HPDE6-E6E7 (cell line): Measurements from ENCODE around the gene SFTA2.
"Not testable (repeated sequence)": the region's sequence is repeated elsewhere in the genome, so short reads cannot be mapped to it uniquely, and the experiment has no call there.

Experiments
- DNase-seq: peaks from one replicate; pipeline ENCODE4 v3.0.0; 2011; ENCODE audit warnings: missing footprints; ENCODE audit errors: extremely low spot score

Gene SFTA2

GRCh38 chr6:30931969-30932645, at the start of gene SFTA2:
Gene SFTA2, minus strand, starts transcription at chr6:30932170. Its CDS starts 74 bp downstream, at chr6:30932096.
- DNase-seq, result no peak

- no peak for DNase-seq
Measured at GRCh38 chr6:30979690-30980089, 47.7 kb upstream of the SFTA2 start.

- DNase-seq, result no peak
Measured at GRCh38 chr6:30979141-30979540, 47.2 kb upstream of the SFTA2 start.

GRCh38 chr6:30974490-30975252, 42.7 kb upstream of the SFTA2 start:
- no peak for DNase-seq

GRCh38 chr6:30972816-30973215, 40.8 kb upstream of the SFTA2 start:
- DNase-seq, result no peak

- DNase-seq, result no peak
Measured at GRCh38 chr6:30970946-30971345, 39.0 kb upstream of the SFTA2 start.

- not testable (repeated sequence) for DNase-seq
Measured at GRCh38 chr6:30969171-30969570, 37.2 kb upstream of the SFTA2 start.

GRCh38 chr6:30966154-30966553, 34.2 kb upstream of the SFTA2 start:
- DNase-seq, result no peak

GRCh38 chr6:30965140-30965601, 33.2 kb upstream of the SFTA2 start:
- DNase-seq, result no peak

GRCh38 chr6:30964075-30964474, 32.1 kb upstream of the SFTA2 start:
- no peak for DNase-seq

- no peak for DNase-seq
Measured at GRCh38 chr6:30963641-30964040, 31.7 kb upstream of the SFTA2 start.

GRCh38 chr6:30962716-30963115, 30.7 kb upstream of the SFTA2 start:
- no peak for DNase-seq

- DNase-seq, result no peak
Measured at GRCh38 chr6:30960907-30961673, 29.1 kb upstream of the SFTA2 start.

- DNase-seq, result no peak
Measured at GRCh38 chr6:30957716-30958115, 25.7 kb upstream of the SFTA2 start.

- DNase-seq, result no peak
Measured at GRCh38 chr6:30955367-30956042, 23.5 kb upstream of the SFTA2 start.

- DNase-seq, result no peak
Measured at GRCh38 chr6:30954631-30955366, 22.8 kb upstream of the SFTA2 start.

- no peak for DNase-seq
Measured at GRCh38 chr6:30951907-30952469, 20.0 kb upstream of the SFTA2 start.

- DNase-seq, result no peak
Measured at GRCh38 chr6:30948811-30949210, 16.8 kb upstream of the SFTA2 start.

GRCh38 chr6:30947231-30947630, 15.3 kb upstream of the SFTA2 start:
- no peak for DNase-seq

GRCh38 chr6:30945281-30945680, 13.3 kb upstream of the SFTA2 start:
- no peak for DNase-seq

- no peak for DNase-seq
Measured at GRCh38 chr6:30944051-30944450, 12.1 kb upstream of the SFTA2 start.
